Smooth muscle cell of the brain vasculature (primary cell): ENCODE results near the gene SEC14L1.
A peak's percentile ranks its signal among the peaks of the same experiment; 100 is the strongest.

Experiments used
- DNase-seq: peaks from one replicate; pipeline ENCODE4 v3.0.0-alpha.2; 2012; ENCODE audit warnings: low read depth, low spot score

The SEC14L1 gene

DNA sequence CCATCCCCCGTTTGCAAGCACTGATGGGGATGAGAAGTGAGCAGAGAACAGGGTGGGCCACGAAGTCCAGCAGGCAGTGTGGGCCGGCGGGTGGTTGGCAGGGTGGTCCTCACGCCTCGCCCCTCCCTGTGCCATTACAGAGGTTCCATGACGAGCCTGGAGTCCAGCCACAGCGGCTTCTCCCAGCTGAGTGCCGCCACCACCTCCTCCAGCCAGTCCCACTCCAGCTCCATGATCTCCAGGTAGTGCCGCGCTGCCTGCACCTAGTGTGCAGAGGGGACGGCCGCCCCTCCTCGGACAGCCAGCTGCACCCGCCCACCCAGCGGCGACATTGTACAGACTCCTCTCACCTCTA is 73.0 kb downstream of the SEC14L1 start:
- no peak for DNase-seq

DNA sequence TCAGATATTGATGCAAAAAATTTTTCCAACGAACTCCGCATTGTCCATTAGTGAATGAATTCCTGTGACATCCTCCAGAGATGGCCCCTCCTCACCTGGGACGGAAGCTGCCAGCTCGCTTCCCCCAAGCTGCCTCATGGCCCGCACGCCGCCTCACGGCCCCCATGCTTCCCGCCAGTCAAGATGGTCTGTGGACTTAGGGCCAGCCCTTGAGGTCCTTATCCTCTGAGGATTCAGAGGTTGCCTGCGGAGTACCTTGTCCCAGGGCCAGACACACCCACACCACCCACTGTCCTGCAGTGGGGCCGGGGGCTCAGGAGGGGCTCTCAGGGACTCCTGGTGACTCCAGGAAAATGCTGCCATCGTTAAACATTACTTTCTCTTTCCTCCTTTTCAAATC is 73.6 kb downstream of the SEC14L1 start:
- DNase-seq: no peak

DNA sequence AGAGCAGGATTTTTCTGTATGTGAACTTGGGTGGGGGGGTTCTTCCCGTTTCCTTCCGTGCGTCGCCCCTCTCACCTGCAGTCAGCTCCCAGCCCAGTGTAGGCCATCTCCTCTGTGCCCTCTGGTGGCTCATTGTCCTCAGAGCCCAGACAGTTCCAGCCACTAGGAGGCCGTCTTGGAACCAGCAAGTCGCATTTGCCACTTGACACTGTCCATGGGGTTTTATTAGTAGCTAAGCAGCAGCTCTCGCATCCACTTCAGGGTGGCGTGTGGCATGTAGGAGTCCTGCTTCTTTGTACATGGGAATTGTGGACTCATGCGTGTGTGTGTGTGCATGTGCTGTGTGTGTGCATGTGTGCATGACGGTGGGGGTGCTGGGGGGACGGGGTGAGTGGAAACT is 74.0 kb downstream of the SEC14L1 start:
- no peak for DNase-seq

GRCh38 chr17:77215281-77215680 is 74.5 kb downstream of the SEC14L1 start:
- DNase-seq: no peak

GRCh38 chr17:77216486-77216885 is 75.7 kb downstream of the SEC14L1 start:
- no peak for DNase-seq

GRCh38 chr17:77217123-77217522 is 76.4 kb downstream of the SEC14L1 start:
- no peak for DNase-seq

DNA sequence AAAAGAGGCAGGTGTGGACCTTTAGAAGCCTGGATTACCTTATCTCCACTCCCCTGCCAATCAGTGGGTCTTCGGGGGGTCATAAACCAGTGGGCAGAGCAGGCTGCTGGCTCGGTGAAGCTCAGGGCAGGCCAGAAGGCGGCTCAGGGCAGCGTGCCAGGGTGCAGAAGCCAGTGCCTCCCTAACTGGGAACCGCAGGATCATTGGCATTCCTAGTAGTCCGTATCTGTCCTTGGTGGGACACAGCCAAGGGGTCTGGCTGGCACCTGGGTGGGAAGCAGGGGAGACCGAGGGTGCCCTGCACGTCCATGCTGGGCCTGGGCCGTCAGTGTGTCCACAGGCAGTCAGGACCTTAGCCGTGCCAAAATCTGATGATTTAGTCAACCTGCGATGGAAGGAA is 76.8 kb downstream of the SEC14L1 start:
- no peak for DNase-seq

DNA sequence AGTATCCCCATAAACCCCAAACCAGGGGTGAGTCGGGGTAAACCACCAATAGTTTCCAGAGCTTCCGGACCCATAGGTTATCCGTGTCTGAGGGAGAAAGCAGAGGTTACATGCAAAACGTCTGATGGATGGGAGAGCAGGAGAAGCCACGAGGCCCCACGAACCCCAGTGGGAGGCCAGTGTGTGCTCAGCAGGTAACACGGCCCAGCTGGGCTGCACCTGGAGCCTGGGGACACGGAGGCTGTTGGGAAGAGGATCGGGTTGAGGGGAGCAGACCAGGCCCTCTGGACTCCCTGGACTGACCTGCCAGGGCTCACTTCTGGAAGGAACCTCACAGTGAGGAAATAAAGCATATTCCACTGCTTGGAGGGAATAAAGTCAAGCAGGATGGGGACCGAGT is 78.1 kb downstream of the SEC14L1 start:
- no peak for DNase-seq

- DNase-seq: no peak
These were observed 81.6 kb downstream of the SEC14L1 start for GRCh38 chr17:77222356-77222755.

GRCh38 chr17:77223642-77224420 is 83.1 kb downstream of the SEC14L1 start:
- no peak for DNase-seq

GRCh38 chr17:77225265-77225664 is 84.5 kb downstream of the SEC14L1 start:
- no peak for DNase-seq

- no peak for DNase-seq
These were observed 86.9 kb downstream of the SEC14L1 start for GRCh38 chr17:77227461-77228240.

GRCh38 chr17:77228241-77228752 is 87.5 kb downstream of the SEC14L1 start:
- no peak for DNase-seq

DNA sequence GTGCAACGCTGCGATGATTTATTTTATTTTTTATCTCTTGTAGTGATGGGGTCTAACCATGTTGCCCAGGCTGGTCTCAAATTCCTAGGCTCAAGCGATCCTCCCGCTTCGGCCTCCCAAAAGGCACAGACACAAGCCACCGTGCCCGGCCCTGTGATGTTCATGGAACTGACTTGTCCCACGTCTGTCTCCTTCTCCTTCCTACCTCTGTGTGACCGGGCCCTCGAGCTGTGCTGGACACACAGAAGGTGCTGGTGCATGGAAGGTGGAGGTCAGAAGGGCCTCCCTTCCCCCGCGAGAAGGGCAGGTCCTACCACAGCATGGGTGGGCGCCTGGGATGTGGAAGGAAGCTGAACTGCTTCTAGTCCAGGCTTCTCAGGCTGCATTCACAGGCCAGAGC is 88.0 kb downstream of the SEC14L1 start:
- no peak for DNase-seq

GRCh38 chr17:77229786-77230435 is 89.1 kb downstream of the SEC14L1 start:
- DNase-seq: no peak

DNA sequence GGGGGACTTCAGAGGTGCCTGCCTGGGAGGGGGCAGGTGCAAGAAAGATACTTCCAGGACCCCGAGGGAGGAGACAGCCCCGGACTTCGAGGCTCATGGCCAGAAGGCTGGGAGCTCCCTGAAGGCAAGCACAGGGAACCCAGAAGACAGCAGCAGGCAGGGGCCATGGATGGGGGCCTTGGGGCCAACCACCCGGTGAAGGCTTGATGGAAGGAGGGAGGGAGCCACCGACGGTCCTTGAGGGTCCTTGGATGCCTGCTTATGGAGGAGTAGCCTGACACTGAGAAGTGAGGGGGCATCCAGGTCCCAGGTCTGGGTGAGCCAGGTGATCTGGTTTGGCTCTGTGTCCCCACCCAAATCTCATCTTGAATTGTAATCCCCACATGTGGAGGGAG is 89.7 kb downstream of the SEC14L1 start:
- no peak for DNase-seq

DNA sequence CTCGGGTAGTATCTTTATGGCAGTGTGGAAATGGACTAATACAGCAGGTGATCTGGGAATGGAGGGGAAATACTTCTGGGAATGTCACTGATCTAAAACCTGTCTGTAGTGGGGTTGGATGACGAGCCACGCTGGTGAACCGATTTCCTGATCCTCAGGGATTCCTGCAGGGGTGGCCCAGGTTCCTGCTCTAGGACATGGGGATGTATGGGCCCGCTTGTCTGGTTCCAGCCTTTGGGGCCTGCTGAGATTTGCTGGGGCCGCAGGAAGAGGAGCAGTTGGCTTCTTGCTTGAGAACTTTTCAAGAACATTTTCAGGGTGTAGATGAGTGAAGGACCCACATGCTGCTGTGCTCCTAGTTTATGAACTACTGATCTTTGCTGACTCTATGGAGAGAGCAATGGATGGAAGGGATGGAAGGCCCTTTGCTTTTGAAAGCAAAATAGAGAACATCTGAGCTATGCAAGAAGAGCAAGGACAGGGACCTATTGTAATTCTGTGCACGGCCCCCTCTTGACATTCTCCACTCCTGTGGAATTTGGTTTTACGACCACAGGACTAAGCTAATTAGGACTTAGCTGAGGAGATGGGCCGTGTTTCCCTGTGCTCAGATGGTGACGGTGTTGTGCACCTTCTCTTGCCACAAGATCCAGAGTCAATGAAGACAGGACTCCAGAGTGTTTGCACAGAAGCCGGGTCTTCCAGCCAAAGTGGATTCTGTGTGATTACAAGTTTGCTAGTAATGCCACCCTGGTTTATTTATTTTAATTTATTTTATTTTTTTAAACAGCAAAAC is 90.5 kb downstream of the SEC14L1 start:
- DNase-seq: no peak

GRCh38 chr17:77233127-77233526 is 92.4 kb downstream of the SEC14L1 start:
- DNase-seq: no peak

DNA sequence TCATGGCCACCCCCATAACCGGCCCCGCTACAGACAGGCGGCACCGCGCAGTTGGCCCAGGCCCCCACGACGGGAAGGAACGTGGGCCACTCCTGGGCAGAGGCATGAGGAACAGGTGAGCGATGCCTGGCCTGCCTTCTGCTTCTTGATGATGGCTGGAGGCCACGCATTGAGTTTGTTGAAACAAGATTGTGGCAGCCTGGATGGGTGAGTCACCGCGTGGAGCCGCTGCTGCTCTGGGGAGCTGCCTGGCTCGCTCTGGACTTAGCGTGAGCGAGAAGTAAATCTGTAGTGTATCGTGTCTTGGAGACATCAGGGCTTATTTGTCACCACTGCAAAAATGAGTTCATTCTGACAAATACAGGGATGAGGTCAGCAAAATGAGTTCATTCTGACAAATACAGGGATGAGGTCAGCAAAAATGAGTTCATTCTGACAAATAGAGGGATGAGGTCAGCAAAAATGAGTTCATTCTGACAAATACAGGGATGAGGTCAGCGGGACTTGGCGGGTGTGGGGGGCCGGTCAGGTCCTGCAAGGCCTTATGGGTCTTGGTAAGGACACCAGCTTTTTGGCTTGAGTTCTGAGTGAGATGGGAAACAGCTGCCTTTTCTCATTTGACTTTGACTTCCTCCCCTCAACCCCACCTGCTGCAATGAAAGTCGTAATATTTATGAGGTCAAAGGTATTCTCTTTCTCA is 93.0 kb downstream of the SEC14L1 start:
- DNase-seq: no peak

DNA sequence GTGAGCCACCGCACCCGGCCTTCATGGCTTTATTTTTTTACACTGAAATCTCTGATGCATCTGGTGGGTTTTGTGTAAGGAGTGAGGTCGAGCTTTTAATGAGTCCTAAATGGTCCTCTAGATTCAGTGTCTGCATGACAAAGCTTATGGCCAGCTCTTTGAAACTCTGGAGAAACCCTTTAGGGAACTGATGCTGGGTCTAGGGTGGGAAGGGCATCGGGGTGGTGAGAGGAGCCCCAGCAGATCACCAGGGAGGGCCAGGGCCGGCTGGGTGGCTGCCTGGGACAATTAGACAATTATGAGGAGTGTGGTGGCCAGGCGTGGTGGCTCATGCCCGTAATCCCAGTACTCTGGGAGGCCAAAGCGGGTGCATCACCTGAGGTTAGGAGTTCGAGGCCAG is 93.9 kb downstream of the SEC14L1 start:
- DNase-seq: no peak

GRCh38 chr17:77235370-77235941 is 94.7 kb downstream of the SEC14L1 start:
- DNase-seq: peak; percentile 29
